CD4-positive, alpha-beta memory T cell (primary cell): ENCODE data around the gene NRM. TPM values are rescaled to one million over a fixed set of nuclear protein-coding genes. Genes with fewer than 3 reads are reported as not detected.
"Not testable (repeated sequence)": the region's sequence is repeated elsewhere in the genome, so short reads cannot be mapped to it uniquely, and the experiment has no call there.

Experiments
- CTCF ChIA-PET: fragments of 350-600 bp; sonication (Branson Sonifier 250); formaldehyde crosslinking; loops from one replicate; lab custom pipeline; 2021; ENCODE audit warnings: inconsistent platforms; ENCODE audit not compliant: partially characterized antibody; lab: Charles Lee
- POLR2A ChIA-PET: fragments of 350-600 bp; sonication (Branson Sonifier 250); formaldehyde crosslinking; loops from one replicate; lab custom pipeline; 2021; ENCODE audit not compliant: partially characterized antibody; lab: Charles Lee
- DNase-seq, 5 donors: peaks; one replicate each; pipeline versions ENCODE4 v3.0.0 to v3.0.0-alpha.2; 2020 to 2022; ENCODE audit warnings: mixed read lengths in 1 of 5
- H3K27ac ChIP-seq: one replicate; pipeline ENCODE4 v1.7.0; 2013; ENCODE audit warnings: low read depth, low read length
- H3K27me3 ChIP-seq: 2 replicates; pipeline ENCODE4 v1.7.0; 2013; ENCODE audit warnings: mild to moderate bottlenecking, low read length, moderate library complexity; ENCODE audit not compliant: insufficient read depth
- H3K36me3 ChIP-seq: 2 replicates; pipeline ENCODE4 v1.7.0; 2013; ENCODE audit warnings: mild to moderate bottlenecking, low read length, moderate library complexity; ENCODE audit not compliant: insufficient read depth
- H3K4me1 ChIP-seq: 2 replicates; pipeline ENCODE4 v1.7.0; 2013; ENCODE audit warnings: mild to moderate bottlenecking, low read length, moderate library complexity; ENCODE audit not compliant: insufficient read depth
- H3K4me3 ChIP-seq, 2 donors: one replicate each; pipeline ENCODE4 v1.7.0; 2013; ENCODE audit warnings: low read length in 2 of 2, mild to moderate bottlenecking in 1 of 2
- H3K9me3 ChIP-seq, 2 donors: one replicate each; pipeline ENCODE4 v1.7.0; 2013; ENCODE audit warnings: low read length in 2 of 2, control low read depth in 1 of 2; ENCODE audit not compliant: control insufficient read depth in 1 of 2
- H3K27ac Mint-ChIP-seq, 7 donors: one replicate each; pipeline ENCODE4 v1.8.0; 2020 to 2021; ENCODE audit warnings: mixed read lengths in 7 of 7, mild to moderate bottlenecking in 6 of 7, inconsistent platforms in 3 of 7, moderate library complexity in 3 of 7
- H3K27me3 Mint-ChIP-seq, 2 donors: one replicate each; pipeline ENCODE4 v1.8.0; 2020 to 2021; ENCODE audit warnings: mixed read lengths in 2 of 2
- H3K36me3 Mint-ChIP-seq, 2 donors: one replicate each; pipeline ENCODE4 v1.8.0; 2020 to 2021; ENCODE audit warnings: mixed read lengths in 2 of 2, inconsistent platforms in 1 of 2, mild to moderate bottlenecking in 1 of 2
- H3K4me1 Mint-ChIP-seq, 4 donors: one replicate each; pipeline ENCODE4 v1.8.0; 2020 to 2021; ENCODE audit warnings: mixed read lengths in 4 of 4, mild to moderate bottlenecking in 1 of 4
- H3K4me3 Mint-ChIP-seq, 8 donors: one replicate each; pipeline ENCODE4 v1.8.0; 2020 to 2021; ENCODE audit warnings: mixed read lengths in 8 of 8, mild to moderate bottlenecking in 7 of 8, moderate library complexity in 6 of 8, inconsistent platforms in 3 of 8
- H3K9me3 Mint-ChIP-seq, 8 donors: one replicate each; pipeline ENCODE4 v1.8.0; 2020 to 2021; ENCODE audit warnings: mixed read lengths in 8 of 8, mild to moderate bottlenecking in 5 of 8, inconsistent platforms in 3 of 8, moderate library complexity in 1 of 8
- intact Hi-C: fragments of 100-400 bp; cut with micrococcal nuclease; formaldehyde crosslinking; loops from one replicate; pipeline ENCODE4 v1.15.1; 2023
- polyA plus RNA-seq, 2 donors: library from polyadenylated mRNA; unstranded; fragments of 300-500 nt; fragmentation: Illumina TruSeq; gene quantifications; one replicate each; pipeline ENCODE4 v1.2.3, GENCODE V29; 2021
- total RNA-seq, 2 experiments: library from RNA; stranded (reverse); gene quantifications; one replicate each; pipeline ENCODE4 v1.2.3, GENCODE V29; 2021

NRM gene
- total and polyA plus RNA-seq, 4 experiments from 2014 or later = 6.4 to 15.8 (median 7.8) TPM

- peak within 1 kb of the TSS; percentile 69 to 97 (median 94) for H3K27ac Mint-ChIP-seq
- Histone ChIP-seq H3K9me3 (no peaks in the 10 kb centered on the region), H3K4me3 (peak within 1 kb of the TSS; percentile 89 to 95), H3K4me1 (peaks cover 20% of the 10 kb centered on the region), H3K27me3 (no peaks in the 10 kb centered on the region), H3K36me3 (peaks cover 26% of the 10 kb centered on the region), H3K27ac (peak within 1 kb of the TSS; percentile 77)
- peaks cover 19 to 51% (median 35%) of the 10 kb centered on the region in 4 donors for H3K4me1 Mint-ChIP-seq
- no peaks in the 10 kb centered on the region for H3K27me3 Mint-ChIP-seq
- POLR2A ChIA-PET = interaction anchor here (0.7 to 29.9 kb wide), 22 partner anchors 8 to 346 kb away, joined by 3 to 1474 read pairs (median 4); partner anchors contain the start of genes ABCF1, ATAT1, C6orf136 and MDC1
- DNase-seq = peak; percentile 84 to 89 (median 87)
- H3K9me3 Mint-ChIP-seq = peaks cover 0 to 2% (median 0%) of the 10 kb centered on the region in 8 donors
- peak within 1 kb of the TSS; percentile 80 to 94 (median 90) for H3K4me3 Mint-ChIP-seq
- intact Hi-C loops = loop anchor here (1.0 kb wide), 8 partner anchors 10 to 219 kb away; partner anchors contain the start of genes ATAT1, C6orf136, GNL1 and MRPS18B
- H3K36me3 Mint-ChIP-seq = peaks cover 38 to 50% of the 10 kb centered on the region in 2 donors
- CTCF ChIA-PET = interaction anchor here (0.9 to 19.9 kb wide), 17 partner anchors 9 to 190 kb away, joined by 3 to 865 read pairs (median 4); partner anchors contain the start of genes MDC1 and TUBB
These were observed 18.1 kb downstream of the NRM start, which contains the start of gene DHX16 for GRCh38 chr6:30672445-30673253. DHX16 (minus strand) TSS chr6:30673006; CDS start chr6:30672841, 165 bp downstream.

GRCh38 chr6:30670760-30671527 lies 19.8 kb downstream of the NRM start:
- CTCF ChIA-PET = interaction anchor here (2.4 to 19.9 kb wide), 3 partner anchors 56 to 188 kb away, joined by 7 to 865 read pairs (median 71); partner anchors contain the start of genes MDC1 and TUBB
- peak overlapping the region; percentile 36 to 86 (median 78) for H3K4me3 Mint-ChIP-seq
- no peaks in the 10 kb centered on the region for H3K27me3 ChIP-seq
- H3K27ac Mint-ChIP-seq = peak overlapping the region in 6 of 7 donors; percentile 74 to 97 (median 80)
- intact Hi-C loops = no loop called here
- peaks cover 29 to 50% of the 10 kb centered on the region in 2 donors for H3K36me3 Mint-ChIP-seq
- H3K4me1 ChIP-seq = peaks cover 16% of the 10 kb centered on the region
- DNase-seq = no peak
- POLR2A ChIA-PET = interaction anchor here (0.5 to 29.9 kb wide), 4 partner anchors 11 to 56 kb away, joined by 3 to 1474 read pairs (median 20); partner anchors contain the start of genes MDC1, MRPS18B, NRM and PPP1R10
- H3K9me3 ChIP-seq = no peaks in the 10 kb centered on the region
- H3K27me3 Mint-ChIP-seq = no peaks in the 10 kb centered on the region
- H3K4me3 ChIP-seq = no peak overlapping the region
- peaks cover 22 to 43% (median 31%) of the 10 kb centered on the region in 4 donors for H3K4me1 Mint-ChIP-seq
- no peak overlapping the region for H3K27ac ChIP-seq
- peaks cover 14% of the 10 kb centered on the region for H3K36me3 ChIP-seq
- peaks cover 0 to 2% (median 0%) of the 10 kb centered on the region in 8 donors for H3K9me3 Mint-ChIP-seq

- H3K27me3 Mint-ChIP-seq, H3K4me3 ChIP-seq, H3K27ac ChIP-seq, POLR2A ChIA-PET, DNase-seq, intact Hi-C loops, H3K4me1 ChIP-seq, H3K9me3 ChIP-seq, H3K27me3 ChIP-seq, H3K4me3 Mint-ChIP-seq, H3K9me3 Mint-ChIP-seq: not testable (repeated sequence)
- peaks cover 50 to 75% of the 10 kb centered on the region in 2 donors for H3K36me3 Mint-ChIP-seq
- peaks cover 15 to 23% (median 19%) of the 10 kb centered on the region in 4 donors for H3K4me1 Mint-ChIP-seq
- peaks cover 54% of the 10 kb centered on the region for H3K36me3 ChIP-seq
- CTCF ChIA-PET = interaction anchor here (1.0 to 19.9 kb wide), 2 partner anchors 61 to 121 kb away, joined by 3 to 865 read pairs; partner anchors contain the start of genes MDC1 and TUBB
- H3K27ac Mint-ChIP-seq = peak overlapping the region in 1 of 7 donors; percentile 2
These were observed 24.5 kb downstream of the NRM start for GRCh38 chr6:30666300-30666699.

- Histone ChIP-seq H3K9me3 (no peaks in the 10 kb centered on the region), H3K36me3 (peaks cover 52% of the 10 kb centered on the region), H3K27me3 (no peaks in the 10 kb centered on the region), H3K4me1 (no peaks in the 10 kb centered on the region), H3K27ac (no peak overlapping the region), H3K4me3 (no peak overlapping the region)
- POLR2A ChIA-PET = interaction anchor here (1.2 to 1.9 kb wide), 3 partner anchors 7 to 50 kb away, joined by 3 to 5 read pairs (median 4); partner anchors contain the start of genes DHX16, MRPS18B and PPP1R10
- H3K4me3 Mint-ChIP-seq = no peak overlapping the region
- H3K4me1 Mint-ChIP-seq = peaks cover 7 to 12% (median 9%) of the 10 kb centered on the region in 4 donors
- H3K27me3 Mint-ChIP-seq = no peaks in the 10 kb centered on the region
- CTCF ChIA-PET = interaction anchor here (1.2 to 1.6 kb wide), 3 partner anchors 57 to 125 kb away, joined by 4 to 5 read pairs (median 5); no protein-coding TSS in a partner anchor
- H3K27ac Mint-ChIP-seq = no peak overlapping the region
- no peak for DNase-seq
- peaks cover 42 to 68% of the 10 kb centered on the region in 2 donors for H3K36me3 Mint-ChIP-seq
- intact Hi-C loops = no loop called here
- H3K9me3 Mint-ChIP-seq = no peaks in the 10 kb centered on the region
These were observed 25.6 kb downstream of the NRM start for GRCh38 chr6:30664994-30665767.

GRCh38 chr6:30657922-30658321 lies 32.9 kb downstream of the NRM start:
- CTCF ChIA-PET, H3K27me3 Mint-ChIP-seq, H3K4me1 Mint-ChIP-seq, DNase-seq, H3K4me1 ChIP-seq, H3K9me3 Mint-ChIP-seq, H3K9me3 ChIP-seq, H3K4me3 Mint-ChIP-seq, H3K27ac ChIP-seq, H3K4me3 ChIP-seq, intact Hi-C loops, H3K27me3 ChIP-seq: not testable (repeated sequence)
- H3K36me3 ChIP-seq = peaks cover 83% of the 10 kb centered on the region
- Mint-ChIP-seq H3K27ac (peak overlapping the region in 1 of 7 donors; percentile 88), H3K36me3 (peaks cover 62 to 80% of the 10 kb centered on the region in 2 donors)
- POLR2A ChIA-PET = interaction anchor here (3.0 kb wide), 1 partner anchor 40 kb away, joined by 8 read pairs; the partner anchor contains the start of genes MRPS18B and PPP1R10

GRCh38 chr6:30657454-30657853 lies 33.3 kb downstream of the NRM start:
- Histone ChIP-seq H3K27ac (no peak overlapping the region), H3K4me1 (no peaks in the 10 kb centered on the region), H3K27me3 (no peaks in the 10 kb centered on the region), H3K4me3 (no peak overlapping the region), H3K36me3 (peaks cover 83% of the 10 kb centered on the region), H3K9me3 (no peaks in the 10 kb centered on the region)
- no peak overlapping the region for H3K4me3 Mint-ChIP-seq
- no peak for DNase-seq
- POLR2A ChIA-PET = interaction anchor here (3.0 kb wide), 1 partner anchor 40 kb away, joined by 8 read pairs; the partner anchor contains the start of genes MRPS18B and PPP1R10
- no peaks in the 10 kb centered on the region for H3K9me3 Mint-ChIP-seq
- no peaks in the 10 kb centered on the region for H3K27me3 Mint-ChIP-seq
- CTCF ChIA-PET = no interaction called here
- peak overlapping the region in 3 of 7 donors; percentile 10 to 88 (median 47) for H3K27ac Mint-ChIP-seq
- intact Hi-C loops = no loop called here
- peaks cover 0 to 3% (median 0%) of the 10 kb centered on the region in 4 donors for H3K4me1 Mint-ChIP-seq
- peaks cover 59 to 80% of the 10 kb centered on the region in 2 donors for H3K36me3 Mint-ChIP-seq
